ENCODE results near the gene PACS1.

PACS1 gene

DNA sequence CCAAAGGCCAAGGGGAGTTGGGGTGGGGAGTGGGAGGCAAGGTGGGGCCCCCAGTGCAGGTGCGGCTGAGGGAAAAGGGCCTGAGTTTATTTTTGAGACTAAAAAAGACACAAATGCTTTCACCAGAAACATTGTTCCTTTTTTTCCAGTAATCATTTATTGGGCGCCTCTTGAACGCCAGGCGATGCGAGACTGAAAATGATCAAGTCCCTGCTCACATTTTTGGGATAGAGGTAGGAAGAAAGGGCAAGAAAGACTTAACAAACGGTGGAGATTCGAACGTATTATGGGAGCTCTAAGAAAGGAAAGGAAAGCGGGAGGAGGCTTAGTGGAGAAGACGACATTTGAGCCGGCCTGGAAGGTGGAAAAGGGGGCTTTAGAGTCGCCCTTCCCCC is 18.7 kb upstream of the PACS1 start:
- TF ChIP-seq, protein P1, sequence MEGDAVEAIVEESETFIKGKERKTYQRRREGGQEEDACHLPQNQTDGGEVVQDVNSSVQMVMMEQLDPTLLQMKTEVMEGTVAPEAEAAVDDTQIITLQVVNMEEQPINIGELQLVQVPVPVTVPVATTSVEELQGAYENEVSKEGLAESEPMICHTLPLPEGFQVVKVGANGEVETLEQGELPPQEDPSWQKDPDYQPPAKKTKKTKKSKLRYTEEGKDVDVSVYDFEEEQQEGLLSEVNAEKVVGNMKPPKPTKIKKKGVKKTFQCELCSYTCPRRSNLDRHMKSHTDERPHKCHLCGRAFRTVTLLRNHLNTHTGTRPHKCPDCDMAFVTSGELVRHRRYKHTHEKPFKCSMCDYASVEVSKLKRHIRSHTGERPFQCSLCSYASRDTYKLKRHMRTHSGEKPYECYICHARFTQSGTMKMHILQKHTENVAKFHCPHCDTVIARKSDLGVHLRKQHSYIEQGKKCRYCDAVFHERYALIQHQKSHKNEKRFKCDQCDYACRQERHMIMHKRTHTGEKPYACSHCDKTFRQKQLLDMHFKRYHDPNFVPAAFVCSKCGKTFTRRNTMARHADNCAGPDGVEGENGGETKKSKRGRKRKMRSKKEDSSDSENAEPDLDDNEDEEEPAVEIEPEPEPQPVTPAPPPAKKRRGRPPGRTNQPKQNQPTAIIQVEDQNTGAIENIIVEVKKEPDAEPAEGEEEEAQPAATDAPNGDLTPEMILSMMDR (IDR thresholded peaks at IDR 0.05; ENCODE audit: borderline replicate concordance, control extremely low read depth, extremely low read depth, insufficient read depth, missing control alignments) = no peak
- in situ Hi-C loops (cut with MboI; ENCODE audit: low sequenced_read_pairs, unreplicated experiment) = no loop called here
- no peak for DNase-seq (ENCODE audit: low spot score)

- TF ChIP-seq, protein P1 (IDR thresholded peaks at IDR 0.05; ENCODE audit: borderline replicate concordance, control extremely low read depth, extremely low read depth, insufficient read depth, missing control alignments) = no peak
- in situ Hi-C loops (cut with MboI; ENCODE audit: low sequenced_read_pairs, unreplicated experiment) = no loop called here
- peak; percentile 99 for DNase-seq (ENCODE audit: low spot score)
These were observed 18.1 kb upstream of the PACS1 start, which contains the start of gene SF3B2 for GRCh38 chr11:66051766-66052663. Gene SF3B2, plus strand, starts transcription at chr11:66052364. Its CDS starts 21 bp downstream, at chr11:66052385.

DNA sequence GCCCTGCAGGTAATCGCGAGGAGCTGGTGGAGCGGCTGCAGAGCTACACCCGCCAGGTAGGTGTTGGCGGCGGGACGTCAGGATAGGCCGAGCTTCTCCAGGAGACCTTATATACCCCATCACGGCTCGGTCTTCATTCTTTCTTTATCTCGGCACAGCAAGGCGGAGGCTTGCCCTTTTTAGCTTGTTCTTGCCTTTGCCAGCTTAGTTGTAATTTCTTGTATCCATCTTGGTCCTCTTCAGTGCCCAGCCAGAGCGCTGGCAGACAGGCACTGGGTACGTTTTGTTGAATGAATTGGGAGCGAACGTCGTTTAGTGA is 17.4 kb upstream of the PACS1 start:
- TF ChIP-seq, protein P1 (IDR thresholded peaks at IDR 0.05; ENCODE audit: borderline replicate concordance, control extremely low read depth, extremely low read depth, insufficient read depth, missing control alignments) = no peak
- in situ Hi-C loops (cut with MboI; ENCODE audit: low sequenced_read_pairs, unreplicated experiment) = no loop called here
- DNase-seq (ENCODE audit: low spot score) = no peak

- TF ChIP-seq, protein P1 (IDR thresholded peaks at IDR 0.05; ENCODE audit: borderline replicate concordance, control extremely low read depth, extremely low read depth, insufficient read depth, missing control alignments) = no peak
- no peak for DNase-seq (ENCODE audit: low spot score)
- in situ Hi-C loops (cut with MboI; ENCODE audit: low sequenced_read_pairs, unreplicated experiment) = no loop called here
These were observed 15.1 kb upstream of the PACS1 start for GRCh38 chr11:66055021-66055420.

- no peak for DNase-seq (ENCODE audit: low spot score)
- in situ Hi-C loops (cut with MboI; ENCODE audit: low sequenced_read_pairs, unreplicated experiment) = no loop called here
These were observed 13.6 kb upstream of the PACS1 start for GRCh38 chr11:66056501-66056900.

DNA sequence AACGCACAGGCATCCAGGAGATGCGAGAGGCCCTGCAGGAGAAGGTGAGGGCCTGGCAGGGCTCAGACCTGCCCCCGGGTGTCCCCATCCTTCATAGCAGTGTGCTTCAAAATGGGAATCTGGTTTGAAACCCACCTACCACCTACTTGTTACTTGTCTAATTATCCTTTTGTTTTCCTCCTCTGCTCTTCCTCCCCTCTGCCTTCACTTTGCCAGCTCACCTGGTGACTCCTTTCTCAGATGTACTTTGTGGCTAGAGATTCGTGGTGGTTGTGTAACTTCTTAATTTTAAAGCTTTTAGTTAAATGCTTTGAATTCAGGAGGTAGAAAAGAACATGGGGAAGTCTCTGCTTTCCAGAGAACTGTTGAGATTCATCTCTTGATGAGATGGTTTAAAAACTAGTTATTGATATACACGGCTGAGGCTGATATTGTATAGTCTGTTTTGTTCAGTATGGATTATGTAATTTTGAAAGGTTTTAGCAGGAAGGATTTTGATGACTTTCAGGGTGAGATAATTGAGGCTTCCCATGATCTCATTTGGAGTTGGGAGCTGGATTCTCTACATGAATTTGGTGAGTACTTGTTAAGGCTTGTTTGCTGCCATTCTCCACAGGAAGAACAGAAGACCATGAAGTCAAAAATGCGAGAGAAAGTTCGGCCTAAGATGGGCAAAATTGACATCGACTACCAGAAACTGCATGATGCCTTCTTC is 9.9 kb upstream of the PACS1 start:
- TF ChIP-seq, protein P1 (IDR thresholded peaks at IDR 0.05; ENCODE audit: borderline replicate concordance, control extremely low read depth, extremely low read depth, insufficient read depth, missing control alignments) = no peak
- in situ Hi-C loops (cut with MboI; ENCODE audit: low sequenced_read_pairs, unreplicated experiment) = no loop called here
- no peak for DNase-seq (ENCODE audit: low spot score)

More at GRCh38 chr11:66056501-66056900, 13.6 kb upstream of the PACS1 start:
- TF ChIP-seq, protein P1 (IDR thresholded peaks at IDR 0.05; ENCODE audit: borderline replicate concordance, control extremely low read depth, extremely low read depth, insufficient read depth, missing control alignments) = no peak

Measured in GM13976 (cell line).